ENCODE measurements around the gene PSME3IP1.

DNA sequence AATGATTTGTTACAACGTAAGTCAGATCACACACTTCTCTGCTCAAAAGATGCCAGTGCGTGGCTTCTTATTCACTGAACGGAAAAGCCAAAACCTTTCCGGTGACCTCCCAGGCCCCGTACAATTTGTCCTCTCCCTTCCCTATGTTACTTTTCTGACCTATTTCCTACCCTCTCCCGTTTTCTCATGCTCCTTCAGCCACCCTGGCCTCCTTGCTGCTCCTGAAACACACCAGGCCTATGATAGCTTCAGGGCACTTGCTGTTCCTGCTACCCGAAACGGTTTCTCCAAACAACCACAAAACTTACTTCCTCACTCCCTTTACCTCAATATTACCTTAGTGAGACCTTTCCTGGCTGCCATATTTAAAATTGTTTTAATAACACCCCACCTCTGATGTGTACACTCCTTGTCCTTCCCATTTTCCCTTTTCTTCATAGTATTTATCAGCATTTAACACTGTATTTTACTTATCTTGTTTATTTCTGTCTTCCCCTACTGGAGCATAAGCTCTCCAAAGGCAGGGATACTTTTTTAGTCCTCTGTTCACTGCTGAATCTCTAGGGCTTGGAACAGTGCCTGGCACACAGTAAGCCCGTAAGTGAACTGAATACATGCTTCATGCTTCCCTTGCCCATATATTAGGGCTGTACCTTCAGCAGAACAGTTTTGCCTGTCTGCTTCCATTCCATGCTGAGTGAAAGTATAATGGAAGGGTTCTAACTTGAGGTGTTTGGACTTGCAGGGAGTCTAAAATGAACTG lies 48.3 kb upstream of the PSME3IP1 start:
- TF ChIP-seq, protein P1, sequence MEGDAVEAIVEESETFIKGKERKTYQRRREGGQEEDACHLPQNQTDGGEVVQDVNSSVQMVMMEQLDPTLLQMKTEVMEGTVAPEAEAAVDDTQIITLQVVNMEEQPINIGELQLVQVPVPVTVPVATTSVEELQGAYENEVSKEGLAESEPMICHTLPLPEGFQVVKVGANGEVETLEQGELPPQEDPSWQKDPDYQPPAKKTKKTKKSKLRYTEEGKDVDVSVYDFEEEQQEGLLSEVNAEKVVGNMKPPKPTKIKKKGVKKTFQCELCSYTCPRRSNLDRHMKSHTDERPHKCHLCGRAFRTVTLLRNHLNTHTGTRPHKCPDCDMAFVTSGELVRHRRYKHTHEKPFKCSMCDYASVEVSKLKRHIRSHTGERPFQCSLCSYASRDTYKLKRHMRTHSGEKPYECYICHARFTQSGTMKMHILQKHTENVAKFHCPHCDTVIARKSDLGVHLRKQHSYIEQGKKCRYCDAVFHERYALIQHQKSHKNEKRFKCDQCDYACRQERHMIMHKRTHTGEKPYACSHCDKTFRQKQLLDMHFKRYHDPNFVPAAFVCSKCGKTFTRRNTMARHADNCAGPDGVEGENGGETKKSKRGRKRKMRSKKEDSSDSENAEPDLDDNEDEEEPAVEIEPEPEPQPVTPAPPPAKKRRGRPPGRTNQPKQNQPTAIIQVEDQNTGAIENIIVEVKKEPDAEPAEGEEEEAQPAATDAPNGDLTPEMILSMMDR (IDR thresholded peaks at IDR 0.05), result no peak
- no peak for TF ChIP-seq SMC3 (IDR thresholded peaks at IDR 0.05; ENCODE audit: low read depth, low read length)
- TF ChIP-seq POLR2AphosphoS5 (IDR thresholded peaks at IDR 0.05; ENCODE audit: low read depth, low read length), result no peak
- TF ChIP-seq, protein P2, sequence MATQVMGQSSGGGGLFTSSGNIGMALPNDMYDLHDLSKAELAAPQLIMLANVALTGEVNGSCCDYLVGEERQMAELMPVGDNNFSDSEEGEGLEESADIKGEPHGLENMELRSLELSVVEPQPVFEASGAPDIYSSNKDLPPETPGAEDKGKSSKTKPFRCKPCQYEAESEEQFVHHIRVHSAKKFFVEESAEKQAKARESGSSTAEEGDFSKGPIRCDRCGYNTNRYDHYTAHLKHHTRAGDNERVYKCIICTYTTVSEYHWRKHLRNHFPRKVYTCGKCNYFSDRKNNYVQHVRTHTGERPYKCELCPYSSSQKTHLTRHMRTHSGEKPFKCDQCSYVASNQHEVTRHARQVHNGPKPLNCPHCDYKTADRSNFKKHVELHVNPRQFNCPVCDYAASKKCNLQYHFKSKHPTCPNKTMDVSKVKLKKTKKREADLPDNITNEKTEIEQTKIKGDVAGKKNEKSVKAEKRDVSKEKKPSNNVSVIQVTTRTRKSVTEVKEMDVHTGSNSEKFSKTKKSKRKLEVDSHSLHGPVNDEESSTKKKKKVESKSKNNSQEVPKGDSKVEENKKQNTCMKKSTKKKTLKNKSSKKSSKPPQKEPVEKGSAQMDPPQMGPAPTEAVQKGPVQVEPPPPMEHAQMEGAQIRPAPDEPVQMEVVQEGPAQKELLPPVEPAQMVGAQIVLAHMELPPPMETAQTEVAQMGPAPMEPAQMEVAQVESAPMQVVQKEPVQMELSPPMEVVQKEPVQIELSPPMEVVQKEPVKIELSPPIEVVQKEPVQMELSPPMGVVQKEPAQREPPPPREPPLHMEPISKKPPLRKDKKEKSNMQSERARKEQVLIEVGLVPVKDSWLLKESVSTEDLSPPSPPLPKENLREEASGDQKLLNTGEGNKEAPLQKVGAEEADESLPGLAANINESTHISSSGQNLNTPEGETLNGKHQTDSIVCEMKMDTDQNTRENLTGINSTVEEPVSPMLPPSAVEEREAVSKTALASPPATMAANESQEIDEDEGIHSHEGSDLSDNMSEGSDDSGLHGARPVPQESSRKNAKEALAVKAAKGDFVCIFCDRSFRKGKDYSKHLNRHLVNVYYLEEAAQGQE (IDR thresholded peaks at IDR 0.05; ENCODE audit: low read depth, low read length), result no peak
- no peak for TF ChIP-seq YY1 (IDR thresholded peaks at IDR 0.05; ENCODE audit: low read depth)
- no peak for TF ChIP-seq CHD2 (IDR thresholded peaks at IDR 0.05; ENCODE audit: low read length, partially characterized antibody)
